Aorta (tissue), 5 donors: ENCODE data around the gene EHD2. TPM values are rescaled to one million over a fixed set of nuclear protein-coding genes. Genes with fewer than 3 reads are reported as not detected.
A peak's percentile ranks its signal among the peaks of the same experiment; 100 is the strongest.
"Not testable (repeated sequence)": the region's sequence is repeated elsewhere in the genome, so short reads cannot be mapped to it uniquely, and the experiment has no call there.

Source experiments
- ATAC-seq: fragments of 200-7000 bp; cut with Tn5 transposase; one replicate; pipeline ENCODE4 v1.9.1; 2022; ENCODE audit warnings: moderate library complexity; ENCODE audit not compliant: low FRiP score
- DNase-seq, 2 donors: peaks; one replicate each; pipeline ENCODE4 v3.0.0-alpha.2; 2020
- H3K27ac ChIP-seq, 2 donors: one replicate each; pipeline ENCODE4 v1.5.1; 2013; ENCODE audit warnings: low read length in 2 of 2, mild to moderate bottlenecking in 2 of 2, moderate library complexity in 2 of 2, control low read depth in 1 of 2, inconsistent platforms in 1 of 2, low read depth in 1 of 2
- H3K27me3 ChIP-seq, 2 donors: one replicate each; pipeline ENCODE4 v1.6.1; 2013; ENCODE audit warnings: control low read depth in 1 of 2, low read length in 1 of 2, mild to moderate bottlenecking in 1 of 2, moderate library complexity in 1 of 2; ENCODE audit not compliant: insufficient read depth in 2 of 2, control insufficient read depth in 1 of 2
- H3K36me3 ChIP-seq, 2 donors: one replicate each; pipeline ENCODE4 v1.6.1; 2013; ENCODE audit warnings: control low read depth in 1 of 2, low read length in 1 of 2, mild to moderate bottlenecking in 1 of 2; ENCODE audit not compliant: insufficient read depth in 2 of 2, control insufficient read depth in 1 of 2
- H3K4me1 ChIP-seq, 2 donors: one replicate each; pipeline ENCODE4 v1.6.1; 2013; ENCODE audit warnings: low read length in 2 of 2, control low read depth in 1 of 2, mild to moderate bottlenecking in 1 of 2, moderate library complexity in 1 of 2; ENCODE audit not compliant: insufficient read depth in 2 of 2, control insufficient read depth in 1 of 2
- H3K4me3 ChIP-seq, 2 donors: one replicate each; pipeline ENCODE4 v1.5.1; 2013; ENCODE audit warnings: low read length in 2 of 2, control low read depth in 1 of 2, mild to moderate bottlenecking in 1 of 2
- H3K9me3 ChIP-seq: one replicate; pipeline ENCODE4 v1.6.1; 2013; ENCODE audit warnings: mild to moderate bottlenecking, low read length; ENCODE audit not compliant: control insufficient read depth
- WGBS, 2 donors: extraction: QIAGEN DNeasy Blood & Tissue Kit; methylation state at CpG; one replicate each; pipeline ENCODE4 v1.1.7; 2013; 5-methylcytosine and 5-hydroxymethylcytosine counted together
- intact Hi-C, 2 donors: fragments of 100-400 bp; cut with DNase I; formaldehyde crosslinking; loops; one replicate each; pipeline versions ENCODE4 v1.14.2 to v1.15.0; 2022
- polyA plus RNA-seq, 2 donors: library from polyadenylated mRNA; stranded (reverse); fragments of 200-250 nt; gene quantifications; one replicate each; pipeline ENCODE4 v1.2.3, GENCODE V29; 2013
- total RNA-seq, 2 donors: library from RNA; stranded (reverse); fragmentation: NEBNext Ultra II Directional; extraction: Animal tissue kit (Norgen Biotek cat#: 25700); gene quantifications; one replicate each; pipeline ENCODE4 v1.2.1, GENCODE V29; 2021
- donor health status: healthy with polysubstance abuse.
- donor health status: Bipolar disorder and iron deficiency.
- donor health status: DM: no; HTN: no; CAD: no.
- donor health status: DM: no; HTN: no; CAD: no.
- donor health status: DM: yes; HTN: yes; CAD: no.

EHD2 gene
- total and polyA plus RNA-seq, 4 donors, result 38.4 to 189 (median 145) TPM

- ATAC-seq (no peak), DNase-seq (no peak)
- Histone ChIP-seq H3K36me3 (no peaks in the 10 kb centered on the region), H3K27me3 (no peaks in the 10 kb centered on the region), H3K9me3 (no peaks in the 10 kb centered on the region), H3K4me3 (no peak overlapping the region), H3K27ac (no peak overlapping the region), H3K4me1 (no peaks in the 10 kb centered on the region)
- intact Hi-C loops, result loop anchor here (5.0 kb wide), 2 partner anchors 93 to 98 kb away; no protein-coding TSS in a partner anchor
- 85 to 88% methylated on average over 3 of the region's 3 CpGs for WGBS, 2 donors
These were observed 56.3 kb downstream of the EHD2 start for GRCh38 chr19:47769534-47769933.

- H3K4me1 ChIP-seq, ATAC-seq, DNase-seq, H3K36me3 ChIP-seq, H3K9me3 ChIP-seq, H3K4me3 ChIP-seq, H3K27me3 ChIP-seq, intact Hi-C loops, H3K27ac ChIP-seq: not testable (repeated sequence)
- WGBS, 2 donors, result 83 to 87% methylated on average over 6 of the region's 6 CpGs
These were observed 58.1 kb downstream of the EHD2 start for GRCh38 chr19:47771291-47771690.

- H3K4me1 ChIP-seq, result no peaks in the 10 kb centered on the region
- H3K4me3 ChIP-seq, result no peak overlapping the region
- H3K36me3 ChIP-seq, result peaks cover 0 to 4% of the 10 kb centered on the region in 2 donors
- no peaks in the 10 kb centered on the region for H3K9me3 ChIP-seq
- no peak overlapping the region for H3K27ac ChIP-seq
- intact Hi-C loops, result no loop called here
- WGBS, 2 donors, result 87 to 89% methylated on average over 4 of the region's 4 CpGs
- no peak for DNase-seq
- ATAC-seq, result no peak
- peaks cover 0 to 1% of the 10 kb centered on the region in 2 donors for H3K27me3 ChIP-seq
These were observed 63.3 kb downstream of the EHD2 start for GRCh38 chr19:47776568-47776967.

GRCh38 chr19:47777245-47778048 is 64.2 kb downstream of the EHD2 start:
- ATAC-seq, H3K36me3 ChIP-seq, H3K4me1 ChIP-seq, H3K27me3 ChIP-seq, H3K27ac ChIP-seq, DNase-seq, H3K9me3 ChIP-seq, intact Hi-C loops: not testable (repeated sequence)
- 72 to 81% methylated on average over 23 of the region's 23 CpGs for WGBS, 2 donors
- H3K4me3 ChIP-seq, result peak overlapping the region in 1 of 2 donors; percentile 95

- ATAC-seq (peak; percentile 92), DNase-seq (peak; percentile 85 to 93)
- Histone ChIP-seq H3K27ac (peak within 1 kb of the TSS; percentile 93 to 94), H3K27me3 (peaks cover 0 to 1% of the 10 kb centered on the region in 2 donors), H3K4me1 (peaks cover 0 to 2% of the 10 kb centered on the region in 2 donors), H3K9me3 (no peaks in the 10 kb centered on the region), H3K4me3 (peak within 1 kb of the TSS; percentile 71 to 95), H3K36me3 (peaks cover 0 to 5% of the 10 kb centered on the region in 2 donors)
- intact Hi-C loops, result no loop called here
- 1% methylated on average over 61 to 65 of the region's 65 CpGs for WGBS, 2 donors
These were observed 65.1 kb downstream of the EHD2 start, which contains the start of gene SELENOW for GRCh38 chr19:47778049-47778953. TSS of gene SELENOW (plus strand) at chr19:47778703. CDS start at chr19:47778786, 83 bp downstream.

- WGBS, 2 donors, result 0% methylated on average over 20 of the region's 20 CpGs
- H3K36me3 ChIP-seq, result peaks cover 0 to 5% of the 10 kb centered on the region in 2 donors
These were observed 65.7 kb downstream of the EHD2 start for GRCh38 chr19:47778954-47779351.

GRCh38 chr19:47779524-47780214 is 66.4 kb downstream of the EHD2 start:
- WGBS, 2 donors, result 10 to 14% methylated on average over 24 of the region's 24 CpGs
- intact Hi-C loops, result loop anchor here in 1 of 2 donors (10.0 kb wide), 1 partner anchor 65 kb away; the partner anchor contains the start of gene EHD2

More at GRCh38 chr19:47778954-47779351, 65.7 kb downstream of the EHD2 start:
- Histone ChIP-seq H3K27ac (peak overlapping the region; percentile 93 to 94), H3K27me3 (peaks cover 0 to 1% of the 10 kb centered on the region in 2 donors), H3K9me3 (no peaks in the 10 kb centered on the region), H3K4me1 (peaks cover 0 to 2% of the 10 kb centered on the region in 2 donors), H3K4me3 (peak overlapping the region; percentile 71 to 95)
- DNase-seq, result peak in 1 of 2 donors; percentile 79
- intact Hi-C loops, result no loop called here
- peak; percentile 51 for ATAC-seq

GRCh38 chr19:47780215-47780551 is 67.0 kb downstream of the EHD2 start:
- peaks cover 0 to 1% of the 10 kb centered on the region in 2 donors for H3K27me3 ChIP-seq
- DNase-seq (no peak), ATAC-seq (no peak)
- H3K4me1 ChIP-seq, result peaks cover 0 to 2% of the 10 kb centered on the region in 2 donors
- H3K27ac ChIP-seq, result peak overlapping the region; percentile 31 to 41
- H3K36me3 ChIP-seq, result peaks cover 0 to 5% of the 10 kb centered on the region in 2 donors
- H3K9me3 ChIP-seq, result no peaks in the 10 kb centered on the region
- intact Hi-C loops, result loop anchor here in 1 of 2 donors (10.0 kb wide), 1 partner anchor 65 kb away; the partner anchor contains the start of gene EHD2
- WGBS, 2 donors, result 48 to 57% methylated on average over 9 of the region's 9 CpGs
- peak overlapping the region; percentile 45 to 95 for H3K4me3 ChIP-seq

More at GRCh38 chr19:47779524-47780214, 66.4 kb downstream of the EHD2 start:
- DNase-seq (peak; percentile 77 to 89), ATAC-seq (peak; percentile 46)
- Histone ChIP-seq H3K27ac (peak overlapping the region in 1 of 2 donors; percentile 41), H3K4me1 (peaks cover 0 to 2% of the 10 kb centered on the region in 2 donors), H3K9me3 (no peaks in the 10 kb centered on the region), H3K27me3 (peaks cover 0 to 1% of the 10 kb centered on the region in 2 donors), H3K36me3 (peaks cover 0 to 5% of the 10 kb centered on the region in 2 donors), H3K4me3 (peak overlapping the region; percentile 71 to 95)
